Loucy (cell line): ENCODE data around the gene ANKRD33B.

Experiments used
- CTCF ChIP-seq: fragments of 200-600 bp; sonication (generic); conservative IDR thresholded peaks from 2 replicates; pipeline ENCODE4 v1.5.1; 2014; ENCODE audit warnings: mild to moderate bottlenecking, antibody characterized with exemption, low read length
- EZH2phosphoT487 ChIP-seq: fragments of 200-600 bp; IDR thresholded peaks from 2 replicates; pipeline ENCODE4 v1.6.1; 2018; ENCODE audit warnings: antibody characterized with exemption, mild to moderate bottlenecking, moderate library complexity, borderline replicate concordance

- TF ChIP-seq CTCF (no peak), EZH2phosphoT487 (no peak)
Observed at GRCh38 chr5:10669983-10670382, 106.1 kb downstream of the ANKRD33B start.
